ENCODE data around the gene WDR38. TPM values are rescaled to one million over a fixed set of nuclear protein-coding genes. Genes with fewer than 3 reads are reported as not detected.

WDR38 gene
- total and polyA plus RNA-seq, 2 of the 13 experiments (the other 11 are each of a cell fraction or from before 2014, with no cell fraction given) = not detected

DNA sequence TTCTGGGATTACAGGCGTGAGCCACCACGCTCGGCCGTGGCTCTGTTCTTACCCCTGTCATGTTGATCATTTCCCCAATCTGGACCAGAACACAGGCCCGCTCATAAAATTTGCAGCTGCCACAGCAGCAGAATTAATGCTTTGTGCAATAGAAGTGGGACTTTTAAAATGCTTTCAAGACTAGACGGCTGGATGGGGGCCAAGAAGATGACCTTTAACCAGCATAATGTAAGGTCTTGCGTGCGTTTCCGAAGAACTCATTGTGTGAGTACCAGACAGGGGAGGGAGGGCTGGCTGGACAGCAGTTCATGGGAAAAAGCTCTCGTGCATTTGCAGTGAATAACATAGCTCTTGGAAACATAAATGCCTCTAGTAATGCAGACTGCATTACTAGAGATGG, 3.5 kb upstream of the WDR38 start (continued):
- TF ChIP-seq, protein P1, sequence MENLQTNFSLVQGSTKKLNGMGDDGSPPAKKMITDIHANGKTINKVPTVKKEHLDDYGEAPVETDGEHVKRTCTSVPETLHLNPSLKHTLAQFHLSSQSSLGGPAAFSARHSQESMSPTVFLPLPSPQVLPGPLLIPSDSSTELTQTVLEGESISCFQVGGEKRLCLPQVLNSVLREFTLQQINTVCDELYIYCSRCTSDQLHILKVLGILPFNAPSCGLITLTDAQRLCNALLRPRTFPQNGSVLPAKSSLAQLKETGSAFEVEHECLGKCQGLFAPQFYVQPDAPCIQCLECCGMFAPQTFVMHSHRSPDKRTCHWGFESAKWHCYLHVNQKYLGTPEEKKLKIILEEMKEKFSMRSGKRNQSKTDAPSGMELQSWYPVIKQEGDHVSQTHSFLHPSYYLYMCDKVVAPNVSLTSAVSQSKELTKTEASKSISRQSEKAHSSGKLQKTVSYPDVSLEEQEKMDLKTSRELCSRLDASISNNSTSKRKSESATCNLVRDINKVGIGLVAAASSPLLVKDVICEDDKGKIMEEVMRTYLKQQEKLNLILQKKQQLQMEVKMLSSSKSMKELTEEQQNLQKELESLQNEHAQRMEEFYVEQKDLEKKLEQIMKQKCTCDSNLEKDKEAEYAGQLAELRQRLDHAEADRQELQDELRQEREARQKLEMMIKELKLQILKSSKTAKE (CRISPR knock-in tag; IDR thresholded peaks at IDR 0.05; ENCODE audit: borderline replicate concordance) = no peak
- TF ChIP-seq SIN3B (IDR thresholded peaks at IDR 0.05; ENCODE audit: low read length) (no peak), ZSCAN12 (CRISPR knock-in tag; IDR thresholded peaks at IDR 0.05) (no peak), ZFYVE20 (CRISPR knock-in tag; IDR thresholded peaks at IDR 0.05; ENCODE audit: borderline replicate concordance, low read depth) (no peak), HIC2 (CRISPR knock-in tag; IDR thresholded peaks at IDR 0.05; ENCODE audit: low read depth) (no peak), BRD4 (CRISPR knock-in tag; IDR thresholded peaks at IDR 0.05) (no peak), RNF219 (CRISPR knock-in tag; IDR thresholded peaks at IDR 0.05) (no peak), ZFP62 (CRISPR knock-in tag; IDR thresholded peaks at IDR 0.05) (no peak), ZNF513 (CRISPR knock-in tag; conservative IDR thresholded peaks at IDR 0.05) (no peak), ZNF468 (CRISPR knock-in tag; IDR thresholded peaks at IDR 0.05) (no peak), CEBPZ (IDR thresholded peaks at IDR 0.05; ENCODE audit: low read length) (no peak), ZNF501 (CRISPR knock-in tag; IDR thresholded peaks at IDR 0.05) (no peak), JUNB (CRISPR knock-in tag; IDR thresholded peaks at IDR 0.05; ENCODE audit: borderline replicate concordance) (no peak), ZNF674 (CRISPR knock-in tag; IDR thresholded peaks at IDR 0.05; ENCODE audit: low read depth) (no peak), TEF (CRISPR knock-in tag; IDR thresholded peaks at IDR 0.05) (no peak)
- TF ChIP-seq, protein P2, sequence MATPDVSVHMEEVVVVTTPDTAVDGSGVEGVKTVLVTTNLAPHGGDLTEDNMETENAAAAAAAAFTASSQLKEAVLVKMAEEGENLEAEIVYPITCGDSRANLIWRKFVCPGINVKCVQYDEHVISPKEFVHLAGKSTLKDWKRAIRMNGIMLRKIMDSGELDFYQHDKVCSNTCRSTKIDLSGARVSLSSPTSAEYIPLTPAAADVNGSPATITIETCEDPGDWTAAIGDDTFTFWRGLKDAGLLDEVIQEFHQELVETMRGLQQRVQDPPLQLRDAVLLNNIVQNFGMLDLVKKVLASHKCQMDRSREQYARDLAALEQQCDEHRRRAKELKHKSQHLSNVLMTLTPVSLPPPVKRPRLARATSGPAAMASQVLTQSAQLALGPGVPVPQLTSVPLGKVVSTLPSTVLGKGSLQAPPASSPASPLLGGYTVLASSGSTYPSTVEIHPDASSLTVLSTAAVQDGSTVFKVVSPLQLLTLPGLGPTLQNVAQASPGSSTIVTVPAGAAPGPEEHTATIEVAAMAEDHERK (CRISPR knock-in tag; IDR thresholded peaks at IDR 0.05; ENCODE audit: low read depth) = no peak
